ENCODE data around the gene TMEM181. TPM values are rescaled to one million over a fixed set of nuclear protein-coding genes. Genes with fewer than 3 reads are reported as not detected.
"Not testable (repeated sequence)": the region's sequence is repeated elsewhere in the genome, so short reads cannot be mapped to it uniquely, and the experiment has no call there.

Gene TMEM181
- total RNA-seq, 4 donors from 2014 or later = 16.7 to 28.1 (median 21.2) TPM

DNA sequence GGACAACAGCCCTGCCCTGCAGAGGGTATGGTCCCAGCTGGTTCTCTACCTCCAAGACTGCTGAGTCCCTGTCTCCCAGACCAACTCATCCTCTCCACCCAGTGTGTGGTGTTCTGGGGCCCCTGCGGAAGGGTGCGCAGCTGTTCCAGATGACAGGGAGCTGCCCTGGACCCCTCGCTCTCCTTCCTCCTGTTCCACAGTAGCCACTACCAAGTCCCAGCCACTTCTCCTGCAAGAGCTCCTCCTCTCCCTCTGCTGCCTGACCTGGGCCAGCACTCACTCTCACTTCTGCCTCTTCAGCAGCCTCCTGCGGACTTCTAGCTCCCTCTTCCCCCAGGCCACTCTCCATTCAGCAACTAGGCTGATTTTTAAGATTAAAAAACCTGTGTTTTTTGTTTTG is 40.1 kb upstream of the TMEM181 start:
- H3K27ac ChIP-seq = no peak overlapping the region
- no peaks in the 10 kb centered on the region for H3K36me3 ChIP-seq
- DNase-seq = no peak
- H3K27me3 ChIP-seq = peaks cover 5% of the 10 kb centered on the region
- H3K9me3 ChIP-seq = no peaks in the 10 kb centered on the region
- H3K4me3 ChIP-seq (replicated peaks in 1 of 3) = no peak overlapping the region
- intact Hi-C loops (cut with DNase I) = loop anchor here (5.0 kb wide), 1 partner anchor 297 kb away; no protein-coding TSS in a partner anchor
- WGBS, 2 donors = 71 to 81% methylated on average over 4 of the region's 4 CpGs
- TF ChIP-seq, protein P1, sequence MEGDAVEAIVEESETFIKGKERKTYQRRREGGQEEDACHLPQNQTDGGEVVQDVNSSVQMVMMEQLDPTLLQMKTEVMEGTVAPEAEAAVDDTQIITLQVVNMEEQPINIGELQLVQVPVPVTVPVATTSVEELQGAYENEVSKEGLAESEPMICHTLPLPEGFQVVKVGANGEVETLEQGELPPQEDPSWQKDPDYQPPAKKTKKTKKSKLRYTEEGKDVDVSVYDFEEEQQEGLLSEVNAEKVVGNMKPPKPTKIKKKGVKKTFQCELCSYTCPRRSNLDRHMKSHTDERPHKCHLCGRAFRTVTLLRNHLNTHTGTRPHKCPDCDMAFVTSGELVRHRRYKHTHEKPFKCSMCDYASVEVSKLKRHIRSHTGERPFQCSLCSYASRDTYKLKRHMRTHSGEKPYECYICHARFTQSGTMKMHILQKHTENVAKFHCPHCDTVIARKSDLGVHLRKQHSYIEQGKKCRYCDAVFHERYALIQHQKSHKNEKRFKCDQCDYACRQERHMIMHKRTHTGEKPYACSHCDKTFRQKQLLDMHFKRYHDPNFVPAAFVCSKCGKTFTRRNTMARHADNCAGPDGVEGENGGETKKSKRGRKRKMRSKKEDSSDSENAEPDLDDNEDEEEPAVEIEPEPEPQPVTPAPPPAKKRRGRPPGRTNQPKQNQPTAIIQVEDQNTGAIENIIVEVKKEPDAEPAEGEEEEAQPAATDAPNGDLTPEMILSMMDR (IDR thresholded peaks at IDR 0.05) = no peak
- no peak for TF ChIP-seq POLR2A (IDR thresholded peaks at IDR 0.05)
- peaks cover 0 to 12% of the 10 kb centered on the region in 2 donors for H3K4me1 ChIP-seq

DNA sequence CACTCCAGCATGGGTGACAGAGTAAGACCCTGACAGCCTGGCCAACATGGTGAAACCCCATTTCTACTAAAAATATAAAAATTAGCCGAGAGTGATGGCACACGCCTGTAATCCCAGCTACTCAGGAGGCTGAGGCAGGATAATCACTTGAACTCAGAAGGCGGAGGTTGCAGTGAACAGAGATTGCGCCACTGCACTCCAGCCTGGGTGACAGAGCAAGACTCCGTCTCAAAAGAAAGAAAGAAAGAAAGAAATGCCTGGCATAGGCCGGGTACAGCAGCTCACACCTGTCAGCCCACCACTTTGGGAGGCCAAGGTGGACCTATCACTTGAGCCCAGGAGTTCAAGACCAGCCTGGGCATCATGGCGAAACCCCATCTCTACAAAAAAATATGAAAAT is 38.9 kb upstream of the TMEM181 start:
- intact Hi-C loops (cut with DNase I); DNase-seq; H3K27ac ChIP-seq; H3K9me3 ChIP-seq; H3K4me3 ChIP-seq (replicated peaks in 1 of 3); H3K27me3 ChIP-seq; H3K36me3 ChIP-seq: not testable (repeated sequence)
- peaks cover 0 to 12% of the 10 kb centered on the region in 2 donors for H3K4me1 ChIP-seq
- WGBS, 2 donors = 86 to 96% methylated on average over 7 of the region's 7 CpGs

DNA sequence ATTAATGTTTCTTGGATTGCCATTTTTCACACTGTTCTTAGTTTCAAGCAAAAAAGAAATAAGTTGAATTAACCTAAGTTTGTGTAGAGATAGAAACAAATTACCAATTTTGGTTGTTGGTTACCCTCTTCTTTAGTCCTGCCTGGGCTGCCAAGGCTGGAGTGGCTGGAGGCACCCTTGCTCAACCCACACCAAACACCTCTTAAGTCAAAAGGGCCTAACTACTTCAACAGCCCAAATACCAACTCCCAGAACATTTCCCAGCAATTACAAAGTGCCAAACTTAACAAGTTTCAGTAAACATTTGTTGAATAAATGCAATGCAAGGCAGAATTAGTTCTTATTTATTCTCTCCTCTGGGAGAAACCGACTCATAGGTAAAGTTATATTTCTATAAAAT is 38.1 kb upstream of the TMEM181 start:
- intact Hi-C loops (cut with DNase I) = no loop called here
- TF ChIP-seq, protein P1 (IDR thresholded peaks at IDR 0.05) = no peak
- TF ChIP-seq POLR2A (IDR thresholded peaks at IDR 0.05) = no peak
- no peaks in the 10 kb centered on the region for H3K9me3 ChIP-seq
- peaks cover 5% of the 10 kb centered on the region for H3K27me3 ChIP-seq
- 90 to 97% methylated on average over 1 of the region's 1 CpG for WGBS, 2 donors
- DNase-seq = no peak
- peaks cover 0 to 9% of the 10 kb centered on the region in 2 donors for H3K4me1 ChIP-seq
- H3K27ac ChIP-seq = no peak overlapping the region
- no peaks in the 10 kb centered on the region for H3K36me3 ChIP-seq
- H3K4me3 ChIP-seq (replicated peaks in 1 of 3) = no peak overlapping the region

DNA sequence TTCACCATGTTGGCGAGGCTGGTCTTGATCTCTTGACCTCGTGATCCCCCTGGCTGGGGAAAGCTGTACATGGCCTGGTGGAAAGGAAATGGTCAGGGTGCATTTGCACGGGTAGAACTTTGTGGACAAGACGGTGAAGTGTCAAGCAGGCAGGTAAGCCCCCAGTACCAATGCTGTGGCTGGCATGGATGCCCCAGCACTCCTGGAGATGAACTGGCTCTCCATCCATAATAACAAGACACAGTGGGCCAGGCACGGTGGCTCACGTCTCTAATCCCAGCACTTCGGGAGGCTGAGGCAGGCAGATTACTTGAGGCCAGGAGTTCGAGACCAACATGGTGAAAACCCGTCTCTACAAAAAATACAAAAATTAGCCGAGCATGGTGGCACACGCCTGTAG is 37.3 kb upstream of the TMEM181 start:
- H3K4me1 ChIP-seq = peaks cover 0 to 9% of the 10 kb centered on the region in 2 donors
- TF ChIP-seq POLR2A (IDR thresholded peaks at IDR 0.05) = no peak
- TF ChIP-seq, protein P1 (IDR thresholded peaks at IDR 0.05) = no peak
- no peaks in the 10 kb centered on the region for H3K9me3 ChIP-seq
- no peak for DNase-seq
- intact Hi-C loops (cut with DNase I) = no loop called here
- no peak overlapping the region for H3K27ac ChIP-seq
- H3K4me3 ChIP-seq (replicated peaks in 1 of 3) = no peak overlapping the region
- no peaks in the 10 kb centered on the region for H3K36me3 ChIP-seq
- WGBS, 2 donors = 94% methylated on average over 10 to 11 of the region's 11 CpGs
- H3K27me3 ChIP-seq = no peaks in the 10 kb centered on the region

DNA sequence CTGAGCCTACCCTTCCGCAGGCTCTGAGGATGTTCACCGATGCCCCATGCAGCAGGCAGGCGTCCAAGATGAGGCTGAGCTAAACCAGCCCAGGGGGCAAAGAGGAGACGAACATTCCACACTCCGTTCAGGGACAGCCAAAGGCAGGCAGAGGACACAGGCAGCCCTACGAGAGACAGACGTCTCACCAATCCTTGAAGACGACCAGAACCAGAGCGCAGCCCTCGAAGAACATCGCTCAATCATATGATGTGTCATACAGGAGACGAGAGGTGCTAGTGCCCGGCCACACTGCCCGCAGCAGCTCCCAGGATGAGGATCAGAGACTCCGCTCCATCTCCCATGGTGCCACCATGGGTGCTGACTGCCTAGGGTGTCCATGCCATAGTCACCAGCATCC is 35.6 kb upstream of the TMEM181 start:
- H3K4me1 ChIP-seq = no peaks in the 10 kb centered on the region
- no peak for DNase-seq
- H3K27ac ChIP-seq = no peak overlapping the region
- no peaks in the 10 kb centered on the region for H3K9me3 ChIP-seq
- no peaks in the 10 kb centered on the region for H3K27me3 ChIP-seq
- no peak overlapping the region for H3K4me3 ChIP-seq (replicated peaks in 1 of 3)
- 90 to 95% methylated on average over 13 to 15 of the region's 15 CpGs for WGBS, 2 donors
- TF ChIP-seq POLR2A (IDR thresholded peaks at IDR 0.05) = no peak
- TF ChIP-seq, protein P1 (IDR thresholded peaks at IDR 0.05) = no peak
- no peaks in the 10 kb centered on the region for H3K36me3 ChIP-seq
- intact Hi-C loops (cut with DNase I) = no loop called here

DNA sequence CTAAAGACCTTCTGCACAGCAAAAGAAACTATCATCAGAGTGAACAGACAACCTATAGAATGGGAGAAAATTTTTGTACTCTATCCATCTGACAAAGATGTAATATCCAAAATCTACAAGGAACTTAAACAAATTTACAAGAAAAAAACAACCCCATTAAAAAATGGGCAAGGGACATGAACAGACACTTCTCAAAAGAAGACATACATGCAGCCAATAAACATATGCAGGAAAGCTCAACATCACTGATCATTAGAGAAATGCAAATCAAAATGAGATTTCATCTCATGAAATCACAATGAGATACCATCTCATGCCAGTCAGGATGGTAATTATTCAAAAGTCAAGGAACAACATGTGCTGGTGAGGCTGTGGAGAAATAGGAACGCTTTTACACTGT is 32.0 kb upstream of the TMEM181 start:
- DNase-seq; H3K36me3 ChIP-seq; intact Hi-C loops (cut with DNase I); H3K27ac ChIP-seq; H3K4me3 ChIP-seq (replicated peaks in 1 of 3); H3K27me3 ChIP-seq; H3K4me1 ChIP-seq; H3K9me3 ChIP-seq: not testable (repeated sequence)
- WGBS, 2 donors = 91 to 93% methylated on average over 1 of the region's 1 CpG
